Glomerular visceral epithelial cell (primary cell): Measurements from ENCODE around the gene KCNN3.

Experiments
- DNase-seq: peaks from one replicate; pipeline ENCODE4 v3.0.0-alpha.2; 2016; ENCODE audit errors: extremely low spot score

KCNN3 gene

DNA sequence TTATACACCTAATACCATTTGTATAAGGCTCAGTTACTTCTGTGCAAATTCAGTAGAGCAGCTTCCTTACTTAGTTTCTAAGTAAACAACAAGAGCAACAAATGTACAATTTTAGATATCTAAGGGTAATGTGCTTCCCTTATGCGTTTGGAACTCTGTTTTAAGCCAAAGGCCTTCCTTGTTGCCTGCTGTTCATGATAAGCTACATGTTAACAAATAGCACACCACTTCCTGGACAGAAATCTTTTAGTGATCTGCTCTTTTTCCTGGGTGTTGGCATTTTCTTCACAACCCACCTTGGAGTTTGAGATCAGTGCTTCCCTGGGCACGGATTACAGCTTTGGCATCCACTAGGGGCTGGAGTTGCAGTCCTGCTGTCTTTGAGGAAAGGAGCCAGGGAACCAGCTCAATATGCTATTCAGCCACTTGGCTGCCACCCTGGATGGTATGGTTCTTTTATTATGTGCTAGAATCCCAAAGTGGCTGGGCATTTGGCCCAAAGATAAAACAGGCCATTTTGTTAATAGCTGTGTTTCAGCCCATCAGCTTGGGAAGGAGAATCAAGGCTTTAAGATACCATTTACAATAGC lies 206.5 kb downstream of the KCNN3 start:
- no peak for DNase-seq

DNA sequence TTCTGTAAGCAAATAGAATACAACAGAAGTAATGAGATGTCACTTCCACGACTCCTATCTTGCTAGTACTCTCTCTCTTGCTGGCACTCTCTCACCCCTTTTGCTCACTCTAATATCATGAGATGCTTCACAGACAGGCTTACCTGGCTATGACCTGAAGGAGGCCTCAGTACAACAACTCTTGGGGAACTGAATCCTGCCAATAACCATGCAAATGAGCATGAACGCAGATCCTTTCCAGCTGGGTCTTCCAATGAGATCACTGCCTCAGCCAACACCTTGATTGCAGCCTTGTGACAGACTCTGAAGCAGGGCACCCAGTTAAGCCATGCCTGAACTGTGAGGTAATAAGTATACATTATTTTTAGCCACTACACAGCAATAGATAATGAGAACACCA lies 209.0 kb downstream of the KCNN3 start:
- no peak for DNase-seq

DNA sequence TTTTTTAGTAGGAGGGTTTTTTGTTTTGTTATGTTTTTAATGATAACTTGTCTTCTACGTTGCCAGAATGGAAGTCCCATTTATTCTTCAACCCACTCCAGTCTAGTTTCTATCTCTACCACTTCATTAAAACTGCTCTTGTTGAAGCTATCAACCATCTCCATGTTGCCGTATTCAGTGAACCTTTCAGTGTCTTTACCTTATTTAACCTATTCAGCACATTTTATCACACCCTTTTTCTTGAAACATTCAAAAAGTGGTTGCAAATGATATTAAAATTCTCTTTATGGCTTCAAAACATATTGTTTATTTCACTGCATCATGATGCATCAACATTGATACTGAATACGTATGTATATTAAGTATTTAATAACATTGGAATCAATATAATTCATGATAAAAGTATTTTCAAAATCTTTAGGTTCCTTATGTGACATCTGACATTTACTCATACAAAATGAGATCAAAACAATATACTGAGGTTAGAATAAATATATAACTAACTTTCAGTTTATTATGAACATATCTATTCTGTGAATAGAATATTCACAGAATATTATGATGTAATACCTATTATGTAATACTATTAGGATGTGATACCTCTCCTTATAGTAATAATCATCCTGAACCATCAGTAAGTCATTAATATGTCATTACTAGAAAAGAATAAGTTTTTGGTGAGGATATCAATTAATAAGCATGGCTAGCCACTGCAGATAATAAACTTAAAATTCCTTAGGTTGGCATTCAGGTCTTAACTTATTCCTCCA lies 210.1 kb downstream of the KCNN3 start:
- no peak for DNase-seq

DNA sequence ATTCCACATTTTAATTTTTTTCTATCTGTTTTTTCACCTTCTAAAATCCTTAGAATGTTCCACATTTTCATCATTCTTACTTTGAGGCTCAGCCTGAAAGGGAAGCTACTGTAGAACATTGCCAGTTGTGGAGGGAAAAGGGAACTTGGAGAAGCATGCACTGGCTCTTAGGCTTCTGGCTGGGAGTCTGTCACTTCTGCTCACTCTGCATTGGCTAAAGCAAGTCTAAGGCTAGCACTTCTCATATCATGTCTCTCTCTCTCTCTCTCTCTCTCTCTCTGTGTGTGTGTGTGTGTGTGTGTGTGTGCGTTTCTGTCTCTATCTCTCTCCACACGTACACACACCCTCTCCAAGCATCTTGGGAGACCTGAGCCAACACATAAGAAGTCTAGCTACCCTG lies 212.5 kb downstream of the KCNN3 start:
- no peak for DNase-seq

DNA sequence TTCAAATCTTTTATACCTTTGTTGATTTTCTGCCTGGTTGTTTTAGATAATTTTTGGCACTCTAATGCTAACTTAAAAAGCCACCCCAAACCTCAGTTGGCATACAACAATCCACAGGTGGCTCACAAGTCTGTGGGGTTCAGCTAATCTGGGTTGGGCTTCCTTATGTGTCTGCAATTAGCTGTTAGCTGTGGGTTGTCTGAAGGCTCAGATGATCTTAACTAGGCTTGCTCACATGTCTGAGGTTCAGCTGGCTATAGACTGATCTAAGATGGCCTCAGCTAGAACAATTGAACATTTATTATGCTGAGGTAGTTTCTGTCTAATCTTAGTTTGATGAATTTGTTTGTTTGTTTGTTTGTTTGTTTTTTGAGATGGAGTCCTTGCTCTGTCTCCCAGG lies 217.2 kb downstream of the KCNN3 start:
- no peak for DNase-seq
